ENCODE results near the gene SORCS3. TPM values are rescaled to one million over a fixed set of nuclear protein-coding genes. Genes with fewer than 3 reads are reported as not detected.

Gene SORCS3
- total RNA-seq, 1 donor from 2014 or later: 0.70 TPM

DNA sequence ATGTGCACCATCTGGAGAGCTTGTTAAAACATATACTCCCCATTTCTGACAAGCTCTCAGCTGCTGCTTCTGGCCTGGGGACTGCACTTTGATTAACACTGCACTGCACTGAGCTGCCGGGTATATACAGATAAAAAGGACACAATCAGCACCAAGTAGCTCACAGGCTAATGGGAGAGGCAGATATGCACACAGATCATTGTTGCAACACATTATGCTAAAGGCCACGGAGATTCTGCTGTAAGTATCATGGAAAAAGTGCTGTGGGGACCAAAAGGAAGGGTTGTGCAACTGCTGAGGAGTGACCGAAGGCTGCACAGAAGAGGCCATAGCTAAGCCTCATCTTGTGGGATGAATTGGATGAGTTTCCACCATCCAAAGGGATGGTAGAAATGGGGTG, 455.2 kb downstream of the SORCS3 start:
- no peak for DNase-seq (ENCODE audit: low read depth)

DNA sequence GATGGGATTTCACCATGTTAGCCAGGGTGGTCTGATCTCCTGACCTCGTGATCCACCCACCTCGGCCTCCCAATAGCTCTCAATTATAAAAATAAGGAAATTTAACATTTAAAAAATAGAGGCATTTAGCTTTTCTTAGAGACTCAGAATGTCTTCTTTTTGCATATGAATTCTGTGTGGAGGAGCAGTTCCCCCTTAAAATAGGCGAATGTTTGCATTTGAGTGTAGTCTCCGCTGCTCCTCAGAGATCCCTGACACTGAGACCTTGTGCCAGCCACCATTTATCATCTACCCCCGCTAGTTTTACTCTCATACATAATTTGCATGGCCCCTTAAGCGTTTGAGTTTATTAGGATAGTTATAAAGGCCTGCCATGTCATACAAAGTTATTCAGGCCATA, 461.9 kb downstream of the SORCS3 start:
- DNase-seq (ENCODE audit: low read depth): no peak

DNA sequence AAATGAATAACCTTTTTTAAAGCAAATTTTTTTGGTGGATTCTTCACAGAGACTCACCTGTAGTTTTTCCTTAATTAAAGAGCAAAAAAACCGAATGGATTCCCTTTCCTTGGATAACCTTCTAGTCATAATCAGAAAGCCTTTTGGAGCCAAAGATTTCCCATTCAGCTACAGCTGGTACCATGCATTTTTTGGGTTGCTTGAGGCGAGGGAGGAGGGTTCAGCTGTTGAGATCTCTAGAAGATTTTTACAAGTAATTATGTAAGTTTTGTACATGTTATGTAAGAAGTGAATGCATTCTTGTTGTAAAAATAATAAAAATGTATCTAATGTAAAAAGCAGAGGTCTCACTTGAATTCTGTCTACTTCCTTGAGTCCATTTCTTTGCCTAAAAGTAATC, 463.2 kb downstream of the SORCS3 start:
- no peak for DNase-seq (ENCODE audit: low read depth)

DNA sequence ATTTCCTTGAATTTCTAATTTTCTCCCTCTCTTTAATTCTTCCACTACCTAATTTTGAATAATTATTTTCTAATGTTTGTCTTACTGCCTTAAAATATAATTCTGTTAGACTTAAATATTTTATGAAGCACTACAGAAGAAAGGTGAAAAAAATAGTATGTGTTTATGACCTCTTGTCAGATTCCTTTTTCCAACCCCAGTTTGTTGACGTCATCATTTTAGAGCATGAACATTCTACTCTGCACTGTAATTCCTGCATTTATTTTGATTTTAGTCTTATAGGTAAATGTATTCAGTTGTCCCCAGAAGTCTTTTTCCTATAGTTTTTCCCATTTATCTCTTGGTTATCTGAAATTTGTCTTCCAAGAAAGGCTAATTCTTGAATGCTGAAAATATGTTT, 468.1 kb downstream of the SORCS3 start:
- no peak for DNase-seq (ENCODE audit: low read depth)

DNA sequence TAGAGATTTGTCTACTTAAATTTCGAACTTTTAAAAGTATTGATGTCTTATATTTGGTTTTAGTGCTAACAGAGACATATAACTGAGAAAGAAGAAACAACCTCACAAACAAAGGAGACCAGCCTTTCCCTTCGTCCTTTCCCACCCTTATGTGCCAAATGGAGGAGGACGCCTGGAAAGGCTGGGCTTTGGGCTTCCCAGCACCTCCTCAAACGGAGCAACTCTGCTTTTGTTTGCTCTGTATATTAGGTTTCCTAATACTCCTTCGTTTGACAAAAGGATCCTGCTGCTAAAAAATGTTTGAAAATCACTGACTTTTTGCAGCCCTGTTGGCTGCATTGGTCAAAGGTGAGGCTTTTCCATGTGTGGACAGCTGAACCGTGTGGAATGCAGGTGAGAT, 471.8 kb downstream of the SORCS3 start:
- no peak for DNase-seq (ENCODE audit: low read depth)

DNA sequence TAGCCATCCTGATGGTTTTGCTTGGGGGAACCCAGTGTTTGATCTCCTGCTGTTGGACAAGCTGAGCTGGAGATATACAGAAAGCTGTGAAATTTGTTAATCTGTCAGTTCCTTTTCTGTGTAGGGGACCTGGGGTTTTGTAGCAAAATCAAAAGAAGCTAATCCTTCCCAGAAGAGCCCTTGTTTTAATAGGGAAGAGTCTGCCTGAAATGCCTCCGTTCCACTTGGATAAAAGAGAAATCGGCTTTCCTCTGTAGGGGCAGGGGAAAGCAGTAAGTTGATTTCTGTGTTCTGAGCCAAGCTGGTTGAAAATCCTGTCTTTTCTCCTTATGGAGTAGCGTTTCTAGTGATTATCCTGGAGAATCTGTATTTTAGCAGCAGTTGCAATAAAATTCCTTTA, 472.6 kb downstream of the SORCS3 start:
- DNase-seq (ENCODE audit: low read depth): no peak

DNA sequence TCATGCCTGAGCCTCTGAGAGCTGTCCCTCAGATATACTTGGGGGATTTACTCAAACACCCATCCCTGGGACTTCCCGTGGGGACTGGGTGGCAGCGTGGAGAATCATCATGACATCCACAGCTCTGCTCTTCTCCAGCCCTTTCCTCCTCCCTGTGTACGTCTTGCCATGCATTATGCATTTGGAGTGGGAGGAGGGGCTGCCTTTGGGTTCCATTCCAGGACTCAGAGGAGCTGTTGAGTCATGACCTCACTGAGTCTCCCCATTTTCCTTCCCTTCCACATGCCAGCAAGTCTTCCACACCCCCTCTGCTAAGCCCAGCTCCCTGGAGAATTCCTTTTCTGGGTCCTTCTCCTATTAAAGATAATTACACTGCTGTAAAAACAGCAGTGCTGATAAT, 480.7 kb downstream of the SORCS3 start:
- no peak for DNase-seq (ENCODE audit: low read depth)

DNA sequence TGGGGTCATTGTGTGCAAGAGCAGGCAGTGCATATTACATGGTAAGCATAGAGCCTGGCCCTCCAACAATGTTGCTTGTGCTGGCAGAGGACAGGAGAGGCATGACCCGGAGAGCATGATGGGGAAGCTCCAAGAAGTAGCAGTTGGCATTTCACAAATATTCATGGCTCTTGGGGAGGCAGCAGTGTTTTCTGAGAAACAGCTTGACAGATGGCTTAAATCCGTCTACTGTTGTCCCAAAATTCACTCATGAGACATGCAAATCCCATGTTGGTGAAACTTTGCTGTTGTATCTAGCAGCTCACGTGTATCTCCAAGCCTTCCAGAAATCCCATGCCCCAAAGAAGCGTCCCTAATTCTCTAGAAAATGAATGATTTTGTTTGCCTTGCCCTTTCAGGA, 487.0 kb downstream of the SORCS3 start:
- DNase-seq (ENCODE audit: low read depth): no peak

DNA sequence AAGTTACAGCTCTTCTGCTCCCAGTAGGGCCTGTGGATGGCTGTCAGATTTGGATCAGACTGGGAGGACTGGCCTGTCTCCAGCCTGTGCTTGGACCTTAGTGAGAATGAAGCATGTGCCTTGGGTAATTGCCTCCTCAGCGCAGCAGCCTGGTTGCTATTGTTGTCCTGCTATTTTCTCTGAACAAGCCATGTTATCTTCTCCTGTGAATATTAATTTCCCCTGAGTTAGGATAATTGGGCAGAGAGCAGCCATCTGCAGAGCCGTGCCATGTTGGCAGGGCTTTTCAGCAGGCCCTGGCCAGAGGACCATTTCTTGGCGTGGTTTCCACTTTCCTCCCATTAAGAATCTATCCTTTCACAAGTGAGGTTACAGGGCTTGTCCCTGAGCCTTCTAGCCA, 497.3 kb downstream of the SORCS3 start:
- DNase-seq (ENCODE audit: low read depth): no peak

DNA sequence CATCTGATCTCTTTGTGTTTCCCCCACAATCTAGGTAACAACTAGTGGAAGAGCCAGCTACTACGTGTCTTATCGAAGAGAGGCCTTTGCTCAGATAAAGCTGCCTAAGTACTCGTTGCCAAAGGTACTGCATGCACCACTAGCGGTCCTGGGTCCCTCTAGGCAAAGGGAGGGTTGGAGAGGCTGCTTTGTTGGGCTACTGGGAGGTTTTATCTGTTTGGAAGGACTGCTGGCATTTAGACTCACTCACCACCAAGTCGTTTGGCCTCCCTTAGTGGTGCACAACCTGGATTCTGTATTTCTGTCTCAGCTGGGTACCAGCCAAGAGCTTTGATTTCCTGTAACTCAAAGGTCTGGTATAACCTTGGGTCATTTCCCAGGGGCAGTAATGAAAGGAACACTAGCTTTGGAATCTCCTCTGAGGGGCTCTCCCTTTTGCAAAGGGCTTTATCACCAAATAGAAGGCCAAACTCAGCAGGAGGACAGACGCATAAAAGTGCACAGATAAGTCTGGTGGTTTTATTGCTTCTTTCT, 498.3 kb downstream of the SORCS3 start:
- peak; percentile 23 for DNase-seq (ENCODE audit: low read depth)

DNA sequence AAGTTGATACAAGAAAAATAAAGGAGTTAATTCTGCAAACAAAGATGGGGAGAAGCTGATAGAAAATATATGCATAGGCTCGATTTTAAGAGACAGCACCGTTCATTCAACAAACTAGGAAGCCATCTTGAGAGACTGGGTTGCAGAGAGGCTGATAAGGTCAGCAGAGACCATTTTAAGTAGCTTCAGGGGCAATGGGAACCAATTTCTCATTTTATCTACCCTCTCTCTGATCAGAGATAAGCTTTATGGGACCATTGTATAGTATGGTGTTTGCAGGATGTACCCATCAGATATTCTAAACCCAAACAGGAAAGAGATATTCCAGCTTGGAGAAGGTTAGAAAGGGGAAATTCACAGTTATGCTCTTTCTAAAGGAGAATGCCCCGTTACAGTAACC, 499.5 kb downstream of the SORCS3 start:
- DNase-seq (ENCODE audit: low read depth): no peak

DNA sequence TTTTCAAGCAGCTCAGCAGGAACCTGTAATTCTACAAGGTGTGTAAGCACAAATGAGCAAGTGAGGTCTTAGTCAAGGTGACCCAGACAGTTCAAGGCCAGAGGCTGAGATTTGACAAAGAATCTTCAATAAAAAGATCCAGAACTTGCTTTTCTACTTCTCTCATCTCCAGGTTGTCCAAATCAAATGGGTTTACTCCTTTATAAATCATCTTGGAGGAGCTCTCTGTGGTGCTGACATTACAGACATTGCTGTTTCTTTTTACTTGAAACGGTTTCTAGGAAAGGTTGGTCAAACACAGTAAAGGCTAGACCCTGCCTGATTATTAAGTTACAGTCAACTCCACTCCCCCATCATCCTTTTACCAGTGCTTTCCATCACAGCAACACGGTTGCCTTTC, 504.6 kb downstream of the SORCS3 start:
- DNase-seq (ENCODE audit: low read depth): no peak

DNA sequence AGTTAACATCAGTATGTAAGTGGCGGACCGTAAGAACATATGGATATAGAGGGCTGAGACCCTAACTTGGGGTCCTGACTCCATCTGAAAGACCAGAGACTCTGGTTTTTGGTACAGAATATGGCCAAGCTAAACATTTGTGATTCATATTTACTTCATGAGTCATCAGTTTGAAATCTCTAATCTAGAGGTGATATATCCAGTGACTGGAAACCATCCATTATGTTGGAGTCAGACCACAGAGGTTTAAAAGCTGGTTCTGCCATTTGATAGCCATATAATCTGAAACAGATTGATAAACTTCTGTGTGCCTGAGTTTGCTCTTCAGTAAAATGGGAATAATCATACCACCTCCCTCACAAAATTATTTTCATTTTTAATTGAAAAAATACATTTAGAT, 505.3 kb downstream of the SORCS3 start:
- DNase-seq (ENCODE audit: low read depth): no peak

DNA sequence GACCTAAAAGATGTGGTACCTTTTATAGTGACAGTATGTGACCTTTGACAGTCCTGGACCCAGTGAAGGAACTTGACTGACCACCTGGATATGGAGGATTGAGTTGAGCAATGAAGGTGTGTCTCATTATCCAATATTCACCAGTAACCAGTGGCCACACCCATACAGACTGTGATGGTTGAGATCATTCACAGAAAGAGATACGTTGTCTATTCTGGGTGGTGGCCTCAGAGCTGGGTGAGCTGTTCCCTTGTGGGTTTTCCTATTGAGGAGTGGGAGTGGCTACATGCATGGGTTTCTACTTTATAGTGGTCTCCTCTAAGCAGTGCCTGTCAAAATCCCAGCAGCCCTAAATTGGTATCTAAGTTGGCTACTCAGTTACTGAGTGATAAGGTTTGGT, 507.4 kb downstream of the SORCS3 start:
- peak; percentile 8 for DNase-seq (ENCODE audit: low read depth)

DNA sequence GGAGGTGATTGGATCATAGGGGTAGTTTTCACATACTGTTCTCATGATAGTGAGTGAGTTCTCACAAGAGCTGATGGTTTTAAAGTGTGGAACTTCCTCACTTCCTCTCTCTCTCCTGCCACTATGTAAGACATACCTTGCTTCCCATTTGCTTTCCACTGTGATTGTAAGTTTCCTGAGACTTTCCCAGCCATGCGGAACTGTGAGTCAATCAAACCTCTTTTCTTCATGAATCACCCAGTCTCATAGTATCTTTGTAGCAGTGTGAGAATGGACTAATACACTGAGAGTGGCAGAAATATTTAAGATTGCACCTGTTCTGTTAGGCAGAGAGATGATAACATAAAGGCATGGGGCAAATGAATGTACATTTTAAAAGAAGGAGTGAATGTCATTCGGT, 507.8 kb downstream of the SORCS3 start:
- DNase-seq (ENCODE audit: low read depth): peak; percentile 96

DNA sequence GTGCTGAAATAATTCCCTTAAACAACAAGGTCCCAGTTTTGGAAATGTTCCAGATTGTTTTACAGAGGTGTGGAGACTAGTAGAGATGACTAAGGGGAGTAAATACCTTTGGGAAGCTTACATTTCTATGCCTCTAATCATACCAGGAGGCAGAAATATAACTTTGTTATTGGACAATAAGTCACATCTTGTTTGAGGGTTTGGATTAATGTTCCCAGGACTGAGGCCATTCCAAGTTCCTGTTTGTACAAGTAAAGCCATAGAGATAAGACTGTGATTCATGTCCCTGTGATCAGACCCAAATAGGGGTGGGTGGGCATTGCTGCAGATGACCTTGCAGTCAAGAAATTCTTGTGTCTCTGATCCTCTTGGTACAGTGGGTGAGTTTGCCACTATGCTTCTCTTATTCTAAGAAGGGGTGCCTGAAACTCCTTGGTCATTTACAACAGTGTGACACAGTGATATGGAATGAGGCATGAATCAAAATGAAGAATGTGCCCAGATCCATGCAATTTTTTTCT, 508.3 kb downstream of the SORCS3 start:
- peak; percentile 94 for DNase-seq (ENCODE audit: low read depth)

DNA sequence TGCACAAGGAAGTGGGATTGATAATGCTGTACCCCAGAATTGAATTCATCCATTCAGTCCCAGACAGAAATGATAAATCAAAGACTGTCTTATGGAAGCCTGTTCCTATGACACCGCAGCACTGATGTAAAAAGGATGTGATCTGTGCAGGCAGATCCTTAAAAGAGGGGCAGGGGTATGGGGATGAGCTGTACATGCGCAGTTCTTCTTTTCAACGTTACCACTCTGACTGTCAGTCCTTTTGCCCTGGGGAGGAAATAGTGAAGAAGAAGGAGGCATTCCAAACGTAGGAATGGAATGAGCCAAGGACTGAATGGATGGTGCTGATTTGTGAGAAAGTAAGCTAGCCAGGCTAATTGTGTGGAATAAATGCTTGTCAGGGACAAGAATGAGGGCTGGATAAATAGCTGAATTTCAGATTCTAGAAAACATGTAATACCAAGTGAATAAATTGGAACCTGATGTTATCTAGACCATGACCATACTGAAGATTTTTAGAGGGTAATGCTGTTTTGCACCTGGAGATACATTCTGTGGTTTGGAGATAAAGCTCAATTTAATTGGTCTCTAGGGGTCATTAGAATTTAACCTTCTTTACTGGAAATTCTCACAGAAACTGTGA, 509.3 kb downstream of the SORCS3 start:
- DNase-seq (ENCODE audit: low read depth): peak; percentile 10

DNA sequence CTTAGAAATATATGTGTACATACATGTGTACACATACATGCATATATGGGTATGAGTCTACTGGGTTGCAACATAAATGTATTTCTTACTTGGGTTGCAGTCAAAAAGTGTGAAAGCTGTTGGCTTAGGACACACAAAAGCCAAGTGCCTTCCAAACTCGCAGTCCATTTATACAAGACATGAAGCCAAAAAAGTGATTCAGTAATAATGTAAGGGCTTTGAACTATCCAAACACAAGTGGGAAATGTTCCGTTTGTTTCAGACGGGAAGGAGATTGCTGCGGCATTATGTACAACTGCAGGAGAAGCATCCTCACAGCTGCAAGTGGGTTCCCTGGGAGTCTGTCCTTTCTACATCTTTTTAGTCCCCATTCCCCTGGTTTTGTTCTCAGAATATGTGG, 513.6 kb downstream of the SORCS3 start:
- no peak for DNase-seq (ENCODE audit: low read depth)

DNA sequence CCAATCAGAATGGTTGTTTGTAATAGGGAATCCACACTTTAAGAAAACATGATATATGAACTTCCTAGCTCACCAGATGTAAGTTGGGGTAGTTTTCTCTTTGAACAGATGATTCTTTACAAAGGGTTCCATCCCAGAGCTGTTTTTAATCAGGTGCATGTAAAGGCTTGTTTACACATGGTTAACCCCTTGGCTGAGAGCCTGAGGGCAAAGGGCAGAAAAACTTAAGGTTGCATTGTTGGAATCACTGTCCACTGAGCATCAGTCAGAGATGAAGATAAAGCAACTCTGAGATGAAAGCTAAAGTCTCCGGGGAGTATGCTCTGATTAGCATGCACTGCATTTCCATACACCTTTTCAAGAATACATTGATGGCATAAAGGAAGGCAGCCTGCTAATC, 518.2 kb downstream of the SORCS3 start:
- DNase-seq (ENCODE audit: low read depth): no peak

DNA sequence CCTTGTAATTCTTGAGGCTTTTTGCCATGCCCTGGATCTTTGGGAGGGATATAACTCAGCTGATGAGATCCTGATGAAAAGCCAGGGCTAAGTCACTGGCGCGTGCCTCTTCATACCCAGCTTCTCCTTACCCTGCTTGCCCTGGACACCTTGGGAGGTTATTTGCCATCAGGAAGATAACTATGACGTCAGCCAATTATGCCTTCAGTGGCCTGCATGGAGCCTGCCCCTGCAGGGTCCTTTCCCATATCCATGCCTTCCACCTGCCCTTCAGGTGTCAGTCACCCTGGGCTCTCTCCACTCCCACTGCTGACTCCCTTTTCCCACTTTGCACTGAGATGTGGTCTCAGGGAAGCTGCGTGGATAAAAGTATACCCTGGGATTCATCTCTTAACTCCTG, 520.1 kb downstream of the SORCS3 start:
- no peak for DNase-seq (ENCODE audit: low read depth)

DNA sequence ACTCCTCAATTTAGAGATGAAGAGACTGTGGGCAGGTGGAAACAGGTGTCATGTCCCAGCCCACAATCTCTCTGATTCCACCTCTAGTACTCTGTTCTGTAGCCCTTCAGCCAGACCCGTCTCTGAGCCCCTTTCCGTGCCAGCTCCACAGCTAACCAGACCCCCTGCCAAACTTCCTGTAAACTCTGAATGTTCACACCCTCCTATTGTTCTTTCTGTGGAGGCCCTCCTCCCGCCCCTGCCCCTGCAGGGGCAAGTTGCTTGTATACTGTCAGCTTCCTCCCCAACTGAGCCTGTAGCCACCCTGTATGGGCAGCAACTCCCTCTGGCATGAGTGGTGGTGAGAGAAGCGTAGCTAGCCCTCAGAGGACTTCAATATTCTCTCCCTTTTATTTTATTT, 520.7 kb downstream of the SORCS3 start:
- DNase-seq (ENCODE audit: low read depth): no peak

DNA sequence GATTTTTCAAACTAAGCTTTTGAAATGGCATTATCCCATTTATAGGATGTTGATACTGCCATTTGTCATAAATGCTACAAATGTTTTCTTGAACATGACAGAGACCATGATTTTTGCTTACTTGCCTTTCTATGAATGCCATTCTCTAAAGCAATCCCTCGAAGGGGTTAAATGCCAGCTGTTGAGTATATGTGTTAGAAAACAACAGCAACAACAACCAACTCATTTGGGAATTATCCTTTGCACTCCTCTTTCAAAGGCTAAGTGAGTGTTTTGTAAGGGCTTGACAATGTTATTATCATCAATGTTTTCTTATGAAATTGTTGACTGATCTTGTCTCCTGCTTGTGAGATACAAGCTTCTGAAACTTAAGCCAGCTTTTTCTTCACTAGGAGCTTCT, 529.4 kb downstream of the SORCS3 start:
- no peak for DNase-seq (ENCODE audit: low read depth)

DNA sequence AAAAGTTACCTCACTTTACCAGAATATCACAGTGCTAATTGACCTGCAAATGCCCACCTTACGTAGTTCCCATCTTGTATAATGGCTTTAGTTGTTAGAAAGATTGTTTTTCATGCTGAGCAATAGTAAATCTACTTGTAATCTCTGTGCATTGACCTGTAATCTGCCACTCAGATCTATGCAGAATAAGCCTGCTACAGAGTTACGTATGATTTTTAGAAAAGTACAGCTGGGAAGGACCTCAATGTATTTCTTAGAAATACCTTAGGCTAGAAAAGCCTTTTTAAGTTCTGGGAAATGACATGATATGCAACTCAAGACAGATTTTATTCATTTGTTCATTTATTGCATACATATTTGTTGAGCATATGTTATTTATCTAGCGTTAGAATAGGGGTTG, 530.9 kb downstream of the SORCS3 start:
- no peak for DNase-seq (ENCODE audit: low read depth)

DNA sequence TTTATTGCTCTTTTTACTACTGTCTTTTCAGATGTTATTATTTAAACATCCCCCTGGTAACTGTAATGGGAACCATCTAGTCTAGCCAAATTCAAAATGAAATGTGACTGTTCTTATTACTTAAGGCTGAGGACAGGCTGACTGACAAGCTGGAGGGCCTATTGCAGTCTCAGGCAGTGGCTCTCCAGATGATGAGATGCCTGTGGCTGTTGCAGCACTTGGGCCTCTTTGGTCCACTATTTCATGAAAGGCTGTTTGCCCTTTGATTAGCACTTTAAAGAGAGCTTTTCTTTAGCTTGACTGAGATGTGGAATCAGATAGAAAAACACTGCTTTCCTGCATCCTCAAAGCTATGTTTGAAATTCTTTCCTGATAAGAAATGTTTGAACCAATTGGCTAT, 540.5 kb downstream of the SORCS3 start:
- no peak for DNase-seq (ENCODE audit: low read depth)
